ENCODE results near the gene RRP1. TPM values are rescaled to one million over a fixed set of nuclear protein-coding genes. Genes with fewer than 3 reads are reported as not detected.

The RRP1 gene
- total RNA-seq, 1 donor = 10.0 TPM

GRCh38 chr21:43767984-43768867 lies 21.2 kb upstream of the RRP1 start:
- Histone ChIP-seq H3K4me3 (ENCODE audit: low read length) (no peak overlapping the region), H3K9me3 (ENCODE audit: low read depth, low read length) (no peaks in the 10 kb centered on the region), H3K4me1 (ENCODE audit: insufficient read depth, low read length) (peaks cover 11% of the 10 kb centered on the region), H3K27me3 (ENCODE audit: insufficient read depth, low read length) (no peaks in the 10 kb centered on the region)

DNA sequence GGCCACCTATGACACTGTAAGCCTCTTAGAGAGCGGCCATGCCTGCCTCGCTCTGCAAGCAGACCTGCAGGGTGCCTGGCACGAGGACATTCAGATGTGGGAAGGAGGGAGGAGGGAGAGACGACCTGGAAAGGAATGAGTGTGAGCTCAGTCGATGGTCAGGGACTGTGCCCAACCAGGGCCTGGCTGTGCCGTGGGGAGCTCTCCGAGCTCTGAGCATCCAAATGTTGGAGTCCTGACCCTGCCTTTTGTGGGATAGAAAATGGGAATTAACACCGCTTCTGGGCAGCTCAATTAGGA lies 20.6 kb upstream of the RRP1 start:
- no peaks in the 10 kb centered on the region for H3K27me3 ChIP-seq (ENCODE audit: insufficient read depth, low read length)
- H3K9me3 ChIP-seq (ENCODE audit: low read depth, low read length) = no peaks in the 10 kb centered on the region
- H3K4me1 ChIP-seq (ENCODE audit: insufficient read depth, low read length) = peaks cover 11% of the 10 kb centered on the region
- H3K4me3 ChIP-seq (ENCODE audit: low read length) = no peak overlapping the region

GRCh38 chr21:43769325-43769958 lies 19.9 kb upstream of the RRP1 start:
- peaks cover 15% of the 10 kb centered on the region for H3K4me1 ChIP-seq (ENCODE audit: insufficient read depth, low read length)
- H3K9me3 ChIP-seq (ENCODE audit: low read depth, low read length) = no peaks in the 10 kb centered on the region
- no peaks in the 10 kb centered on the region for H3K27me3 ChIP-seq (ENCODE audit: insufficient read depth, low read length)
- no peak overlapping the region for H3K4me3 ChIP-seq (ENCODE audit: low read length)

GRCh38 chr21:43770066-43770655 lies 19.2 kb upstream of the RRP1 start:
- Histone ChIP-seq H3K4me1 (ENCODE audit: insufficient read depth, low read length) (peaks cover 22% of the 10 kb centered on the region), H3K9me3 (ENCODE audit: low read depth, low read length) (no peaks in the 10 kb centered on the region), H3K4me3 (ENCODE audit: low read length) (no peak overlapping the region), H3K27me3 (ENCODE audit: insufficient read depth, low read length) (no peaks in the 10 kb centered on the region)

GRCh38 chr21:43771199-43771675 lies 18.1 kb upstream of the RRP1 start:
- Histone ChIP-seq H3K9me3 (ENCODE audit: low read depth, low read length) (no peaks in the 10 kb centered on the region), H3K4me1 (ENCODE audit: insufficient read depth, low read length) (peaks cover 28% of the 10 kb centered on the region), H3K27me3 (ENCODE audit: insufficient read depth, low read length) (no peaks in the 10 kb centered on the region), H3K4me3 (ENCODE audit: low read length) (no peak overlapping the region)

DNA sequence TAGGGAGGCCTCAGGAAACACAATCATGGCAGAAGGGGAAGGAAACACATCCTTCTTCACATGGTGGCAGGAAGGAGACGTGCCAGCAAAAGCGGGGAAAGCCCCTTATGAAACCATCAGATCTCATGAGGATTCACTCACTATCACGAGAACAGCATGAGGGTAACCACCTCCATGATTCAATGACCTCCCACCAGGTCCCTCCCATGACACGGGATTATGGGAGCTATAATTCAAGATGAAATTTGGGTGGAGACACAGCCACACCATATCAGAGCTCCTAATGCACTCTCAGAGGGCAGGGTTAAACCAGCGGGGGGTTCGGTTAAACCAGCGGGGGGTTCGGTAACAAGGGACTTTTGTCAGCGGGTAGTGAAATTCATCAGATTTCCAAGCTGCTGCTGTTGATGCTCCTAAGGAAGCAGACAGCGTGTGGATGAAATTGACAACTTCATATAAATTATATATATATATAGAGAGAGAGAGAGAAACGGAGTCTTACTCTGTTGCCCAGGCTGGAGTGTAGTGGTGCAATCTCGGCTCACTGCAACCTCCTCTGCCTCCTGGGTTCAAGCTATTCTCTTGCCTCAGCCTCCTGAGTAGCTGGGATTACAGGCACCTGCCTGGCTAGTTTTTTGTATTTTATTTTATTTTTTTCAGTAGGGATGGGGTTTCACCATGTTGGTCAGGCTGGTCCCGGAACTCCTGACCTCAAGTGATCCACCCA lies 17.5 kb upstream of the RRP1 start:
- H3K9me3 ChIP-seq (ENCODE audit: low read depth, low read length) = no peaks in the 10 kb centered on the region
- no peak overlapping the region for H3K4me3 ChIP-seq (ENCODE audit: low read length)
- H3K4me1 ChIP-seq (ENCODE audit: insufficient read depth, low read length) = peaks cover 28% of the 10 kb centered on the region
- H3K27me3 ChIP-seq (ENCODE audit: insufficient read depth, low read length) = no peaks in the 10 kb centered on the region

- Histone ChIP-seq H3K9me3 (ENCODE audit: low read depth, low read length) (no peaks in the 10 kb centered on the region), H3K4me1 (ENCODE audit: insufficient read depth, low read length) (peaks cover 28% of the 10 kb centered on the region), H3K4me3 (ENCODE audit: low read length) (no peak overlapping the region), H3K27me3 (ENCODE audit: insufficient read depth, low read length) (no peaks in the 10 kb centered on the region)
Measured at GRCh38 chr21:43772425-43772821, 17.0 kb upstream of the RRP1 start.

DNA sequence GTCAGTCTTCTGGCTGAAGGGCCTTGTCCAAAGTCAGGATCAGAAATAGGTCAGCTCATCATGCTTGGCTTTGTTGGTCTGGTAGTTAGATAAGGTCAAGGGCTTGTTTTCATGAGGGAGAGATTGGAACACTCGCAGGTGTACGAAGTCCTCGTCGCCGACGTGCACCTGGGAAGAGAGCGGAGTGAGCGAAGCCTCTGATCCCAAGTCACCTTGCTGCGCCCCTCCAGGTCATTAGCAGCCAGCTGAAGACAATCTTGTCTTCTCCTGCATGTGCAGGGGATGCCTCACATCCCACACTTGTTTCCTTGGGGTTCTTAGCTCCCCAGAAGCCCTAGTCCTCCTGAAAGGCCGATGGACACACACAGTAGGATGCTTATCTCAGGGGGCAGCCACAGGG lies 15.2 kb upstream of the RRP1 start:
- peaks cover 31% of the 10 kb centered on the region for H3K4me1 ChIP-seq (ENCODE audit: insufficient read depth, low read length)
- no peaks in the 10 kb centered on the region for H3K27me3 ChIP-seq (ENCODE audit: insufficient read depth, low read length)
- H3K9me3 ChIP-seq (ENCODE audit: low read depth, low read length) = no peaks in the 10 kb centered on the region
- H3K4me3 ChIP-seq (ENCODE audit: low read length) = no peak overlapping the region

DNA sequence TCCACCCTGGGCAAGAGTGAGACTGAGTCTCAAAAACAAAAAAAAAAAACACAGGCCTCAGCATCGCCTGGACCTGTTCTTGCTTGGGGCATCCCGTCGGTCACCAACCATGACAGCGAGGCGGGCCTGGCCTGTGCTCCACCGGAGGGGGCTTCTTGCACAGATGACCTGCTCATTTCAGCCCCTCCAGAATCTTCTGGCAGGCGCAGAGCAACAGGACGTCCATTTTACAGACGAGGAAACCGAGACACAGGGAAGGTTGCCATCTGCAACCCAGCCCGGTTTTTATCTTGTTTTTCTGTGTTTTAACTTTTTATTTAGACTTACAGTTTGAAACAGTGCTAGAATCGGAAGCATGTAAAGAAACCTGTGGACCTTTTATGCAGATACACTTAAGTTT lies 14.2 kb upstream of the RRP1 start:
- Histone ChIP-seq H3K9me3 (ENCODE audit: low read depth, low read length) (no peaks in the 10 kb centered on the region), H3K27me3 (ENCODE audit: insufficient read depth, low read length) (no peaks in the 10 kb centered on the region), H3K4me3 (ENCODE audit: low read length) (peak overlapping the region; percentile 86), H3K4me1 (ENCODE audit: insufficient read depth, low read length) (peaks cover 38% of the 10 kb centered on the region)

DNA sequence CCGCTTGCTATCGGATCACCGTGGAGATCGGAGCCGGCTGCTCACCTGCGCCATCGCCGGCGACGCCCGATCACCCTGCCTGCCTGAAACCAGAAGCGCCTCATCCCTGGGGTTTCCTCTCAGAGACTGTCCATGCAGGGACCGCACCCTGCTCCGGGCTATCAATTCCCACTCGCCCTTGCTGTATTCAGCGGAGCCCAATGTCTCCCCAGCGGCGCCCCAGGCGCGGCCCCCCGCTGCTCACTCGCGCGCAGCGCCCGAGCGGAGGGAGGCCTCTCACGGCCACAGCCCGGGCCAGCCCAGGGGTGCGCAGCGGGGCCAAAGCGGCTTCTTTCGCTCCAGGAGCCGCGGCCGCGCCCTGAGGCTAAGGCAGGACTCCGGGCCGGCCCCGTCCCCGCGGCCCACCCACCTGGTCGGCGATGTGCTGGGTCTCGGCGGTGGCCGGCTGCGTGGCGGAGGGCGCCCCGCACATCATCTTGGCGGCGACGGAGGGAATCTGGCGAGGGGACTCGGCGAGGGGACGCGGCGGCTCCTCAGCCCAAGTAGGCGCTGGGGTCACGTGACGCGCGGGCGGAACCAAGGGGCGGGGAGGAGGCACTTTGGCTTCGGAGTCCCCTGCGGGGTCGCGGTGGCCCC lies 13.5 kb upstream of the RRP1 start, which contains the start of gene CSTB:
Gene CSTB (minus strand): TSS at position 514 of the 636 bp plus-strand sequence. CDS start 39 bp downstream, at position 475.
- peaks cover 38% of the 10 kb centered on the region for H3K4me1 ChIP-seq (ENCODE audit: insufficient read depth, low read length)
- no peaks in the 10 kb centered on the region for H3K27me3 ChIP-seq (ENCODE audit: insufficient read depth, low read length)
- H3K9me3 ChIP-seq (ENCODE audit: low read depth, low read length) = no peaks in the 10 kb centered on the region
- peak within 1 kb of the TSS; percentile 86 for H3K4me3 ChIP-seq (ENCODE audit: low read length)

GRCh38 chr21:43777953-43778352 lies 11.4 kb upstream of the RRP1 start:
- Histone ChIP-seq H3K27me3 (ENCODE audit: insufficient read depth, low read length) (no peaks in the 10 kb centered on the region), H3K9me3 (ENCODE audit: low read depth, low read length) (no peaks in the 10 kb centered on the region), H3K4me3 (ENCODE audit: low read length) (no peak overlapping the region), H3K4me1 (ENCODE audit: insufficient read depth, low read length) (peaks cover 34% of the 10 kb centered on the region)

DNA sequence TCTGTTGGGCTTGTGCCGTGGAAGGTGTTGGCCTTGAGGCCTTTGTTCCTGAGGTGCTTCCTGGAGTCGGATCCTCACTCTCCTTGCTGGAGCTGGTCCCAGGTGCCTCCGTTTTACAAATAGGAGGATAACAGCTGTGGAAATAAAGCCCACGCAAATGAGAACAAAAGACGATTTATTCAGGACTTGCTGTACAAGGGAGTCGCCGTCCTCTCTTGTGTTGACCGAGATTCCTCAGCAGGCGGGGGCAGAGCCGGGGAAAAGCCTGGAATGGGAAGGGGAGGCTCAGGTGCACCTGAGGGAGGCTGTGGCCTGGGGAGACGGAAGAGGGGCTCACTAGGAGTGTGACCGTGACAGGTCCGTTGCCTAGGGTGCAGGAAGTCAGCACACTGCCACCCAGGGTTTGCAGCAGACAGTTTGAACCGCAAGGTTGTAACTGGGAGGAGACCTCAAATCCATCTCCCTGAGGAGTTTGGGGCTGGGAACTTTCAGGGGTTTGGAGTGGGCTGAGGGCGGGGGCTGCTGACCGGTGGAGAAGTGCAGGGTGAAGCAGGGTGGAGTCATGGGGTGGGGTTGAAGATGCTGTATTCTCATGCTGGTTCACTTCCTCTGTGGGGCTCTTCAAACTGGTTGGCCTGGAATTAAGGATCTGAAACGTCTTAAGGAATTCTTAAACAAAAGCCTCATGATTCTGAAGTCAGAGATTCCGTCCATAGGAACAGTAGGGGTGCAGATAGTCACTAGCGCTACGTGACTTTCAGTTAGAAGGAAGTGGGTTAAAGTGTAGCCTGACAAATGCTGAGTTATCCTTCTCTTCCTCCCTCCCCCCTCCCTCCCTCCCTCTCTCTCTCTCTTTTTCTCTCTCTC lies 10.7 kb upstream of the RRP1 start:
- Histone ChIP-seq H3K4me3 (ENCODE audit: low read length) (no peak overlapping the region), H3K9me3 (ENCODE audit: low read depth, low read length) (no peaks in the 10 kb centered on the region), H3K4me1 (ENCODE audit: insufficient read depth, low read length) (peaks cover 34% of the 10 kb centered on the region), H3K27me3 (ENCODE audit: insufficient read depth, low read length) (no peaks in the 10 kb centered on the region)

DNA sequence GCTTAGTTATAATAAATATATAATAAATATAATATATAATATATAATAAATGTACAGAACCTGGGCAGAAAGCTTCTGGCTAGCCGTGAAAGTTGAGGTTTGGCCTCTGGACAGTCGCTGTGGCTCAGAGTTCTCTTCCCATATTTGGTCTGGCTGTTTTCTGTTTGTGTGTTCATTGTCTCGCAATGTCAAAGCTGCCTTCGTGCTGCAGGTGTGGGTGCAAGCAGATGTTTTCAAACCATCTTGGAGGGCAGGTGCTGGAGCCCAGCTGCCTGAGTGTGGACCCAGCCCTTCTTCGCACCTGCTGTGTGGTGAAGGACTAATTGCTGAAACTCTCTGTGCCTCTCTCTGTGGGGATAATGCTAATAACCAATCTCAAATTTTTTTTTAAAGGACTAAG lies 9.7 kb upstream of the RRP1 start:
- H3K9me3 ChIP-seq (ENCODE audit: low read depth, low read length) = no peaks in the 10 kb centered on the region
- no peaks in the 10 kb centered on the region for H3K27me3 ChIP-seq (ENCODE audit: insufficient read depth, low read length)
- no peak overlapping the region for H3K4me3 ChIP-seq (ENCODE audit: low read length)
- H3K4me1 ChIP-seq (ENCODE audit: insufficient read depth, low read length) = peaks cover 28% of the 10 kb centered on the region

- Histone ChIP-seq H3K27me3 (ENCODE audit: insufficient read depth, low read length) (no peaks in the 10 kb centered on the region), H3K9me3 (ENCODE audit: low read depth, low read length) (no peaks in the 10 kb centered on the region), H3K4me1 (ENCODE audit: insufficient read depth, low read length) (peaks cover 17% of the 10 kb centered on the region), H3K4me3 (ENCODE audit: low read length) (no peak overlapping the region)
Measured at GRCh38 chr21:43781846-43782245, 7.5 kb upstream of the RRP1 start.
